GM19023 (cell line): Measurements from ENCODE around the gene TAF7L.

ENCODE experiments used
- ATAC-seq: cut with Tn5 transposase; IDR thresholded peaks from one replicate; pipeline ENCODE4 v1.9.1; 2021; ENCODE audit warnings: mild to moderate bottlenecking, moderate library complexity; ENCODE audit not compliant: unreplicated experiment

TAF7L gene

DNA sequence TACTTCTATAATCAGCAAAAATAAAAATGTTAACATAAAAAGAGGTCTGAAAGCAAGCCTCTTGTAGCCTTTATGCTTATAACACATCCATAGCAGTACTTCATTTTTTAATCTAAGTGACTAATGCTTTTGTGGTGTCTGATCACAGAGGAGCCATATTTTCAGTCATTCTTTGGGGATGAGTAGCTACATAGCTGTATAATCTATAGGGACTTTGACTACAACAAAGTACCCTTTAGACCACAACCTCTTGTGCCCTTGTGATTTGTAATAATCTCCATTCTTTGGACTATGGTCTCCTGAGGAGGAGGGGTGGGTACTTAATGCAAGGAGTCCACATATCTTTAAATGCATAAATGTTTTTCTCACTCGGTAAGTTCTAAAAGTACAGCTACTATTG is 62.0 kb downstream of the TAF7L start:
- no peak for ATAC-seq

GRCh38 chrX:101223226-101223625 is 67.9 kb downstream of the TAF7L start:
- ATAC-seq = no peak

DNA sequence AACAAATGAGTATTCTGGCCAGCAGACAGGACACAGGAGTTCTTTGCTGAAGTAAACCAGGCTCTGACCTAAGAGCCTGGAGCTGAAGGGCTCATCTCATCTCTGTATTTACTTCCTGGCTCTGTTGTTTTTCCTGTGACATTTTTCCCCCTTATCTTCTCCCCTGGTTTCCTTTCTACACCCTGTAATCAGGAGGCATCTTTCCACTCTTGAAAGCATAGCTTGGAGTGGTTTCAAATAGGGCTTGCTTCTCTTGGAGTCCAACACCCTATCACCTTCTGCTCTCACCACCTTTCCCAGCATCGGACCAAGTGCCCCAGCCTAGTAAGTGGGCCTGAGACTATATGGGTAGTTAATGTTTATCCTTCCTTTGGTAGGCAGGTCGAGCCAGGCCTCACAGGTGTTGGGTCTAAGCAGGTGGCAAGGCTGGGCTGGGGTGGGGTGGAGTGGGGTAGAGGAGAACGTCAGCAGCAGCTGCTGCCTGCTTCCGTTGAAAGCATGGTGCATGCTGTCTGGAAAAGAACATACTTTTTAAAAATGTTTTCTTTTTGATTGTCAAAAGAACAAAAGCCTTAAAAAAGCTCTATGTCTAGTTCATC is 70.4 kb downstream of the TAF7L start:
- ATAC-seq = no peak

DNA sequence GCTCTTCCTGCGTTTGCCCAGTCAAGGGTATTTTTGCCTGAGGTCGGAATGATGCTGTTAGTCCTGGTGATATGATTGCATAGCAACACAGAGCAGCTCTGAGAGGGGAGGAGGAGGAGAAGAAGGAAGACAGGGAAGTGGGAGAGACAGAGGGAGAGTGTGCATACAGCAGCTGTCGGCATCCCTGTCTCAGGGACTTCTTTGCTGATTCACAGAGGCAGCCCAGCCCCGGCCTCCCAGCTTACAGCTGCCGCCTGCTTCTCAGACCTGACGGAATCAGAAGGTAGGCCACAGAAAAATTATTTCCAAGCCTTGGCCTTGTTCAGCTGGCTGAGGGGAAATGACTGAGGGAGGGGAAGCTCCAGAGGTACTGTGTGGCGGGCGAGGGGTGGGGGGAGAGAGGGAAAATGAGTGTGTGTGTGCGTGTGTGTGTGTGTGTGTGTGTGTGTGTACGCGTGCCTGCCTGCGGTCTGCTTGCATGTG is 71.2 kb downstream of the TAF7L start:
- ATAC-seq = no peak

- ATAC-seq = no peak
These were observed 71.8 kb downstream of the TAF7L start, which contains the start of gene DRP2 for GRCh38 chrX:101219116-101219863. Gene DRP2 (plus strand): TSS chrX:101219786. CDS start chrX:101231648, 11,862 bp downstream.
